ENCODE measurements around the gene RBBP8NL. TPM values are rescaled to one million over a fixed set of nuclear protein-coding genes. Genes with fewer than 3 reads are reported as not detected.

The RBBP8NL gene
- total RNA-seq, 2 donors from 2014 or later, result not detected

GRCh38 chr20:62470001-62470400 lies 42.7 kb upstream of the RBBP8NL start:
- TF ChIP-seq CTCF (IDR thresholded peaks at IDR 0.05), result no peak
- Histone ChIP-seq H3K36me3 (no peaks in the 10 kb centered on the region), H3K27ac (no peak overlapping the region), H3K4me3 (no peak overlapping the region), H3K27me3 (peaks cover 0 to 8% of the 10 kb centered on the region in 2 donors), H3K4me1 (peaks cover 0 to 23% of the 10 kb centered on the region in 2 donors), H3K9me3 (no peaks in the 10 kb centered on the region)
- DNase-seq (ENCODE audit: low spot score), result no peak

GRCh38 chr20:62469352-62469751 lies 42.0 kb upstream of the RBBP8NL start:
- Histone ChIP-seq H3K4me1 (peaks cover 0 to 19% of the 10 kb centered on the region in 2 donors), H3K27me3 (peaks cover 0 to 6% of the 10 kb centered on the region in 2 donors), H3K4me3 (no peak overlapping the region)

GRCh38 chr20:62466806-62467537 lies 39.6 kb upstream of the RBBP8NL start:
- no peaks in the 10 kb centered on the region for H3K9me3 ChIP-seq
- no peaks in the 10 kb centered on the region for H3K27me3 ChIP-seq
- no peak for TF ChIP-seq CTCF (IDR thresholded peaks at IDR 0.05)
- H3K4me3 ChIP-seq, result no peak overlapping the region
- H3K27ac ChIP-seq, result no peak overlapping the region
- H3K36me3 ChIP-seq, result no peaks in the 10 kb centered on the region
- DNase-seq (ENCODE audit: low spot score), result no peak
- no peaks in the 10 kb centered on the region for H3K4me1 ChIP-seq

More at GRCh38 chr20:62469352-62469751, 42.0 kb upstream of the RBBP8NL start:
- no peak for DNase-seq (ENCODE audit: low spot score)
- H3K27ac ChIP-seq, result no peak overlapping the region
- TF ChIP-seq CTCF (IDR thresholded peaks at IDR 0.05), result no peak
- H3K36me3 ChIP-seq, result no peaks in the 10 kb centered on the region
- no peaks in the 10 kb centered on the region for H3K9me3 ChIP-seq

- TF ChIP-seq CTCF (IDR thresholded peaks at IDR 0.05), result no peak
Measured at GRCh38 chr20:62466072-62466760, 38.9 kb upstream of the RBBP8NL start.

GRCh38 chr20:62464990-62465389 lies 37.7 kb upstream of the RBBP8NL start:
- Histone ChIP-seq H3K4me3 (no peak overlapping the region), H3K27me3 (no peaks in the 10 kb centered on the region), H3K4me1 (no peaks in the 10 kb centered on the region), H3K36me3 (no peaks in the 10 kb centered on the region), H3K27ac (no peak overlapping the region), H3K9me3 (no peaks in the 10 kb centered on the region)
- no peak for DNase-seq (ENCODE audit: low spot score)
- no peak for TF ChIP-seq CTCF (IDR thresholded peaks at IDR 0.05)

More at GRCh38 chr20:62466072-62466760, 38.9 kb upstream of the RBBP8NL start:
- DNase-seq (ENCODE audit: low spot score), result no peak
- H3K36me3 ChIP-seq, result no peaks in the 10 kb centered on the region
- no peak overlapping the region for H3K4me3 ChIP-seq
- no peak overlapping the region for H3K27ac ChIP-seq
- no peaks in the 10 kb centered on the region for H3K27me3 ChIP-seq
- no peaks in the 10 kb centered on the region for H3K9me3 ChIP-seq
- no peaks in the 10 kb centered on the region for H3K4me1 ChIP-seq
